HEK293 (cell line): ENCODE data around the gene ACHE.
A peak's percentile ranks its signal among the peaks of the same experiment; 100 is the strongest.
"Not testable (repeated sequence)": the region's sequence is repeated elsewhere in the genome, so short reads cannot be mapped to it uniquely, and the experiment has no call there.

Experiments
- CTCF ChIA-PET: fragments of 350-600 bp; formaldehyde crosslinking; extraction: SDS; loops from one replicate; lab custom pipeline; 2021; ENCODE audit warnings: antibody characterized with exemption; lab: Yijun Ruan, JAX
- POLR2A ChIA-PET: fragments of 300-600 bp; formaldehyde crosslinking; extraction: SDS; loops from one replicate; lab custom pipeline; 2020; ENCODE audit warnings: antibody characterized with exemption, inconsistent platforms; lab: Yijun Ruan, JAX
- H3K27ac ChIP-seq: fragments of 200-500 bp; sonication (Bioruptor generic); 2 replicates; pipeline ENCODE4 v1.5.1; 2014; ENCODE audit warnings: low read depth, low read length, control low read depth, inconsistent platforms; ENCODE audit errors: extremely low read depth
- H3K36me3 ChIP-seq, 2 experiments: fragments of 200-500 bp in 1 of 2; sonication (Bioruptor generic) in 1 of 2; 1 replicate in 1 of 2; 2 replicates in 1 of 2; pipeline ENCODE4 v1.5.1; 2014 to 2017; ENCODE audit warnings: inconsistent platforms in 2 of 2, low read length in 2 of 2; ENCODE audit not compliant: control insufficient read depth in 2 of 2, insufficient read depth in 1 of 2
- H3K4me1 ChIP-seq: fragments of 200-500 bp; sonication (Bioruptor generic); 2 replicates; pipeline ENCODE4 v1.5.1; 2014; ENCODE audit warnings: mild to moderate bottlenecking, low read length, inconsistent platforms; ENCODE audit not compliant: control insufficient read depth, insufficient read depth
- H3K4me3 ChIP-seq: 2 replicates; pipeline ENCODE4 v1.5.1; 2011; ENCODE audit warnings: low read depth, mild to moderate bottlenecking, control low read depth, low read length, moderate library complexity
- H3K9me3 ChIP-seq: fragments of 200-500 bp; sonication (Bioruptor generic); 2 replicates; pipeline ENCODE4 v1.5.1; 2014; ENCODE audit warnings: low read depth, low read length, inconsistent platforms; ENCODE audit not compliant: control insufficient read depth, insufficient read depth
- INSM2 ChIP-seq: fragments of 450-650 bp; formaldehyde crosslinking; IDR thresholded peaks from 2 replicates; pipeline ENCODE4 v1.5.1; 2016; ENCODE audit warnings: missing biosample characterization, missing genetic modification characterization
- PRDM1 ChIP-seq: fragments of 450-650 bp; formaldehyde crosslinking; IDR thresholded peaks from 2 replicates; pipeline ENCODE4; 2016; ENCODE audit warnings: missing biosample characterization, missing genetic modification characterization
- SALL2 ChIP-seq: fragments of 450-650 bp; formaldehyde crosslinking; IDR thresholded peaks from 2 replicates; pipeline ENCODE4 v1.5.0; 2017; ENCODE audit warnings: missing biosample characterization, mild to moderate bottlenecking, missing genetic modification characterization, borderline replicate concordance
- TRIM28 ChIP-seq: IDR thresholded peaks from 2 replicates; pipeline ENCODE4 v1.6.1; 2011; ENCODE audit warnings: low read length, control low read depth, borderline replicate concordance
- ZFHX2 ChIP-seq: fragments of 450-650 bp; formaldehyde crosslinking; conservative IDR thresholded peaks from 2 replicates; pipeline ENCODE4 v1.5.1; 2016; ENCODE audit warnings: missing biosample characterization, missing genetic modification characterization
- ZNF132 ChIP-seq: fragments of 450-650 bp; formaldehyde crosslinking; IDR thresholded peaks from 2 replicates; pipeline ENCODE4 v1.5.1; 2017; ENCODE audit warnings: missing biosample characterization, missing genetic modification characterization, borderline replicate concordance
- ZNF23 ChIP-seq: fragments of 450-650 bp; formaldehyde crosslinking; IDR thresholded peaks from 2 replicates; pipeline ENCODE4 v1.5.1; 2016; ENCODE audit warnings: missing biosample characterization, missing genetic modification characterization, borderline replicate concordance
- ZNF350 ChIP-seq: fragments of 450-650 bp; formaldehyde crosslinking; IDR thresholded peaks from 2 replicates; pipeline ENCODE4 v1.5.0; 2017; ENCODE audit warnings: missing biosample characterization, mild to moderate bottlenecking, missing genetic modification characterization
- ZNF394 ChIP-seq: fragments of 450-650 bp; formaldehyde crosslinking; IDR thresholded peaks from 2 replicates; pipeline ENCODE4 v1.5.1; 2016; ENCODE audit warnings: missing biosample characterization, missing genetic modification characterization, mild to moderate bottlenecking, moderate library complexity, borderline replicate concordance
- ZNF426 ChIP-seq: fragments of 450-650 bp; formaldehyde crosslinking; IDR thresholded peaks from 2 replicates; pipeline ENCODE4 v1.5.1; 2017; ENCODE audit warnings: missing biosample characterization, missing genetic modification characterization, mild to moderate bottlenecking, inconsistent platforms, moderate library complexity
- ZNF510 ChIP-seq: fragments of 450-650 bp; formaldehyde crosslinking; IDR thresholded peaks from 2 replicates; pipeline ENCODE4 v1.5.1; 2018; ENCODE audit warnings: mild to moderate bottlenecking, missing genetic modification characterization, missing biosample characterization; ENCODE audit not compliant: insufficient replicate concordance
- ZNF521 ChIP-seq: fragments of 450-650 bp; formaldehyde crosslinking; IDR thresholded peaks from 2 replicates; pipeline ENCODE4 v1.5.1; 2017; ENCODE audit warnings: missing biosample characterization, mild to moderate bottlenecking, missing genetic modification characterization
- ZNF600 ChIP-seq: fragments of 450-650 bp; formaldehyde crosslinking; IDR thresholded peaks from 2 replicates; pipeline ENCODE4 v1.5.1; 2016; ENCODE audit warnings: missing biosample characterization, missing genetic modification characterization
- ZNF664 ChIP-seq: fragments of 450-650 bp; formaldehyde crosslinking; IDR thresholded peaks from 2 replicates; pipeline ENCODE4 v1.5.1; 2016; ENCODE audit warnings: missing biosample characterization, missing genetic modification characterization
- ZNF701 ChIP-seq: fragments of 450-650 bp; formaldehyde crosslinking; IDR thresholded peaks from 2 replicates; pipeline ENCODE4 v1.5.1; 2016; ENCODE audit warnings: missing biosample characterization, missing genetic modification characterization
- ZNF747 ChIP-seq: fragments of 450-650 bp; formaldehyde crosslinking; IDR thresholded peaks from 2 replicates; pipeline ENCODE4 v1.5.1; 2016; ENCODE audit warnings: missing biosample characterization, missing genetic modification characterization
- ZNF768 ChIP-seq: fragments of 450-650 bp; formaldehyde crosslinking; IDR thresholded peaks from 2 replicates; pipeline ENCODE4 v1.5.1; 2018; ENCODE audit warnings: missing biosample characterization, mild to moderate bottlenecking, missing genetic modification characterization
- TF ChIP-seq, protein P1 (sequence below): fragments of 450-650 bp; formaldehyde crosslinking; IDR thresholded peaks from 2 replicates; pipeline ENCODE4 v1.5.1; 2016; ENCODE audit warnings: missing biosample characterization, missing genetic modification characterization

ACHE gene

GRCh38 chr7:100921039-100921438, 25.4 kb upstream of the ACHE start:
- no peaks in the 10 kb centered on the region for H3K36me3 ChIP-seq
- no peak overlapping the region for H3K27ac ChIP-seq
- no peaks in the 10 kb centered on the region for H3K4me1 ChIP-seq
- POLR2A ChIA-PET, result no interaction called here
- CTCF ChIA-PET, result interaction anchor here (1.1 kb wide), 1 partner anchor 138 kb away, joined by 3 read pairs; no protein-coding TSS in a partner anchor
- no peak overlapping the region for H3K4me3 ChIP-seq
- TF ChIP-seq ZNF350 (tag by site-specific recombination), result no peak
- no peak for TF ChIP-seq ZNF521 (tag by site-specific recombination)
- peak; percentile 39; the same call in 1 of the 2 replicates for TF ChIP-seq PRDM1 (tag by site-specific recombination)
- no peaks in the 10 kb centered on the region for H3K9me3 ChIP-seq

DNA sequence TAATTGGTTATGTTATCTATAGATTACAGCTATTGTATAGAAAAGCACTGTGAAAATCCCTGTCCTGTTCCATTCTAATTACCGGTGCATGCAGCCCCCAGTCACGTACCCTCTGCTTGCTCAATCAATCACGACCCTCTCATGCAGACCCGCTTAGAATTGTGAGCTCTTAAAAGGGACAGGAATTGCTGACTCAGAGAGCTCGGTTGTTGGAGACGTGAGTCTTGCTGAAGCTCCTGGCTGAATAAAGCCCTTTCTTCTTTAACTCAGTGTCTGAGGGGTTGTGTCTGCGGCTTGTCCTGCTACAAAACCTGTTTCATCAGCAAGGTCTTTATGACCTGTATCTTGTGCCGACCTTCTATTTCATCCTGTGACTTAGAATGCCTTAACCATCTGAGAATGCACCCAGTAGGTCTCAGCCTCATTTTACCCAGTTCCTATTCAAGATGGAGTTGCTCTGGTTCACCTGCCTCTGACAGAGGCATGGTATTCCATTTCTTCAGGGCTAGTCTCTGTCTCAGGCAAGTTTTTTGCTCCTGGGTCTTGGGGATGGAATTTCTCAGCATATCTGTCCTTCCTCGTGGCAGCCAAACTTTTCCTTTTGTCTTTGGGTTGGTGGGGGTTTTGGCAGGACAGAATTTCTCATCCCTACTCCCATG, 24.2 kb upstream of the ACHE start:
- H3K36me3 ChIP-seq, CTCF ChIA-PET, H3K4me3 ChIP-seq, H3K27ac ChIP-seq, H3K9me3 ChIP-seq, H3K4me1 ChIP-seq: not testable (repeated sequence)
- POLR2A ChIA-PET, result interaction anchor here (0.5 kb wide), 1 partner anchor 29 kb away, joined by 3 read pairs; no protein-coding TSS in a partner anchor

- H3K27ac ChIP-seq, H3K36me3 ChIP-seq, POLR2A ChIA-PET, H3K4me1 ChIP-seq, H3K4me3 ChIP-seq, CTCF ChIA-PET, H3K9me3 ChIP-seq: not testable (repeated sequence)
These were observed 23.6 kb upstream of the ACHE start for GRCh38 chr7:100919335-100919734.

DNA sequence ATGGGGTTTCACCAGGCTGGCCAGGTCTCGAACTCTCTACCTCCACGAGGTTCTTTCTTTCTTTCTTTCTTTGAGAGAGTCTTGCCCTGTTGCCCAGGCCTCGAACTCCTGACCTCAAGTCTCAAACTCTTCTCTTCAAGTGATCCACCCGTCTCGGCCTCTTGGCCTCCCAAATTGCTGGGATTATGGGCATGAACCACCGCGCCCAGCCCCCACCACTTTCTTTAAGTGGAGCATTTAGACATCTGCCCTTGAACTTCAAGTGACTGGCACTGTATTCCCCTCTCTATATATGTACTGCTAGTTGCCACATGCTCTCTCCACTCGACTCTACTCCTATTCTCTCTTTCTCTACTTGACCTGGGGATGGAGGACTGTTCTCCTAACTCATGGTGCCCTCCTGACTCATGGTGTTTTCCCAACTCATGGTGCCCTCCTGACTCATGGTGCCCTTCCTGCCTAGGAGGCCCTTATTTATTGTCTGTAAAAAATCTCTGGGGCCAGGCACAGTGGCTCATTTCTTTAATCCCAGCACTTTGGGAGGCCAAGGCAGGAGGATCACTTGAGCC, 19.3 kb upstream of the ACHE start:
- no peak overlapping the region for H3K4me3 ChIP-seq
- no peaks in the 10 kb centered on the region for H3K9me3 ChIP-seq
- H3K27ac ChIP-seq, result no peak overlapping the region
- H3K4me1 ChIP-seq, result no peaks in the 10 kb centered on the region
- no peaks in the 10 kb centered on the region for H3K36me3 ChIP-seq
- ChIA-PET POLR2A (no interaction called here), CTCF (no interaction called here)
- 0 out of 2 replicates have a peak, but pooled peaks have one; percentile 1 for TF ChIP-seq ZNF426 (tag by site-specific recombination)
- no peak for TF ChIP-seq ZNF394 (tag by site-specific recombination)
- no peak for TF ChIP-seq ZNF132 (tag by site-specific recombination)
- TF ChIP-seq ZNF768 (tag by site-specific recombination), result no peak
- no peak for TF ChIP-seq ZNF664 (tag by site-specific recombination)

- no peak overlapping the region for H3K27ac ChIP-seq
- H3K4me1 ChIP-seq, result no peaks in the 10 kb centered on the region
- no peaks in the 10 kb centered on the region for H3K36me3 ChIP-seq
- no peaks in the 10 kb centered on the region for H3K9me3 ChIP-seq
- no peak overlapping the region for H3K4me3 ChIP-seq
- POLR2A ChIA-PET, result no interaction called here
- CTCF ChIA-PET, result no interaction called here
- TF ChIP-seq ZNF510 (tag by site-specific recombination), result peak; percentile 62
- TF ChIP-seq TRIM28, result no peak
- TF ChIP-seq INSM2, result no peak
- TF ChIP-seq ZFHX2 (tag by site-specific recombination), result no peak
- no peak for TF ChIP-seq ZNF23 (tag by site-specific recombination)
- TF ChIP-seq, protein P1, sequence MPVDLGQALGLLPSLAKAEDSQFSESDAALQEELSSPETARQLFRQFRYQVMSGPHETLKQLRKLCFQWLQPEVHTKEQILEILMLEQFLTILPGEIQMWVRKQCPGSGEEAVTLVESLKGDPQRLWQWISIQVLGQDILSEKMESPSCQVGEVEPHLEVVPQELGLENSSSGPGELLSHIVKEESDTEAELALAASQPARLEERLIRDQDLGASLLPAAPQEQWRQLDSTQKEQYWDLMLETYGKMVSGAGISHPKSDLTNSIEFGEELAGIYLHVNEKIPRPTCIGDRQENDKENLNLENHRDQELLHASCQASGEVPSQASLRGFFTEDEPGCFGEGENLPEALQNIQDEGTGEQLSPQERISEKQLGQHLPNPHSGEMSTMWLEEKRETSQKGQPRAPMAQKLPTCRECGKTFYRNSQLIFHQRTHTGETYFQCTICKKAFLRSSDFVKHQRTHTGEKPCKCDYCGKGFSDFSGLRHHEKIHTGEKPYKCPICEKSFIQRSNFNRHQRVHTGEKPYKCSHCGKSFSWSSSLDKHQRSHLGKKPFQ (tag by site-specific recombination), result no peak
- no peak for TF ChIP-seq ZNF701
- TF ChIP-seq ZNF600 (tag by site-specific recombination), result no peak
- no peak for TF ChIP-seq PRDM1 (tag by site-specific recombination)
- TF ChIP-seq SALL2, result no peak
- no peak for TF ChIP-seq ZNF132 (tag by site-specific recombination)
- TF ChIP-seq ZNF747 (tag by site-specific recombination), result no peak
- peak; percentile 83 for TF ChIP-seq ZNF426 (tag by site-specific recombination)
These were observed 18.7 kb upstream of the ACHE start for GRCh38 chr7:100914208-100914878.
